Activated CD4-positive, alpha-beta T cell treated with anti-CD3 and anti-CD28 coated beads, Interleukin-2, Interleukin-4, amounts not matched to agents 100 ng/mL and 50 ng/mL, durations not matched to agents 16 hours and 8 hours (primary cell): ENCODE measurements around the gene PTPRT.

ENCODE experiments used
- DNase-seq: peaks from one replicate; pipeline ENCODE4 v3.0.0-alpha.2; 2020; ENCODE audit warnings: low spot score

Gene PTPRT

DNA sequence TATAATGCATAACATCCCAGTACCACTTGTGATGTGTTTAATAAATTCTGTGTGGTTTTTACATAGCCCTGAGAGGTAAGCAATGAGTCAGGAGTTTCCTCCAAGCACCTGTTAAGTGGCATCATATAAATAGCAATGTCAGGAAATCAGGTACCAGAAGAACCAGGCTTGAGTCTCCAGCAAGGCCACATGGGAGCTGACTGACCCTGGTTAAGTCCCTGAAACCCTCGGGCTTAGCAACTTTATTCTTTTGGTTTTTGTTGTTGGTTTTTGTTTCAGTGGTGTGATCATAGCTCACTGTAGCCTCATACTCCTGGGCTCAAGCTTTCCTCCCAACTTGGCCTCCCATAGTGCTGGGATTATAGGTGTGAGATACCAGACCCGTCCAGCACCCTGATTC is 70.0 kb downstream of the PTPRT start:
- no peak for DNase-seq

DNA sequence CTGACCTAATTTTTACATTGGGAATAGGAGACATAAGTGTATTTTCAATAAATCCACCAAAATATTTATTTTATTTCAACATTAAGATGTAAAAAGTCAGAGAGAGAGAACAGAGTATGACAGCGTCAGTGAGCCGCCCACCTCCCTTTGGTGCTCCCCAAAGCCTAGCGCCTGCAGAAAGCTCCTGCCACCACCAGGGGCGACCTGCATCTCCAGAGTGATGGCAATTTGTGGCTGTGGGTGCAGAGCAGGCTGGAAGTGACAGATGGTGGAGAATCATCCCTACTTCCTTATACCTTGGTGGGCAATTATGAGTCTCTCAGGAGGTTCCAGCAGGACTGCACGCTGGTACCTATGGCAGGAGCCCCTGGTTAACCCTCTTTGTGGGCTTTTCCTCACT is 87.3 kb downstream of the PTPRT start:
- DNase-seq, result no peak

GRCh38 chr20:43096931-43097260 is 92.8 kb downstream of the PTPRT start:
- DNase-seq, result no peak

DNA sequence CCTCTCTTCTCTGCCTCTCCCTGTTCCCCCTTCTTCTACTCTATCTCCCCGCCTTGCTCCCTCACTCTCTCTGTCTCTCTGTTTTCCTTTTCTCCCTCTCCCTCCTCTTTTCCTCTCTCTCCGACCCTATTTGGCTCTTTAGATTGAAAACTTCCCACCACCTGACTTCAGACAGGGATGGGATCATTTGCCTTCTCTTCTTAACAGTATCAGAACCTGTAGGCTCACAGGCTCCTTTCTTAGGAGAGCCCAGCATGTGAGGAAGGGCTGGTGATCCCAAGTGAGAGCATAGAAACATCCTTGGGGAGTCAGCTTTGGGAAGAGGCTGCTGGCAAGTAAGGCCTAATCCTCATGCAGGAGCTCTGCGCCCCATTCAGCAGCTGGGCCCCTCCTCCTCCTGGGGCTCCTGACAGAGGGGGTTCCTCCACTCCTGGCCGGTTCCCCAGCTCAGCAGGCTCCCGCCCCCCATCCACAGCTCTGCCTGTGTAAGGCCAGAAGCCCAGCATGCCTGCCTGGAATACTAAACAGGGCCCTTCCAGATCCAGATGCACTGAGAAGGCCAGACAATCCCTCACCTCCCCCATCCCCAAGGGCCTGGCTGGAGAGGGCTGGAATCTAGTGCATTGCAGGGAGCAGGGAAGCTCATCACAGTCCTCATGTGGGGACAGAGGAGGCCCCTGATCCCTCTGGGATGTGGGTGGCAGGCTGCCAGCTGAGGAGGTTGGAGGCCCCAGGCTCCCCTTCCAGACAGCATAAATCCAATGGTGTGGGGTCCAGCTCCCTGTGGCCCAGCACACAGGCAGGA is 93.4 kb downstream of the PTPRT start:
- no peak for DNase-seq

DNA sequence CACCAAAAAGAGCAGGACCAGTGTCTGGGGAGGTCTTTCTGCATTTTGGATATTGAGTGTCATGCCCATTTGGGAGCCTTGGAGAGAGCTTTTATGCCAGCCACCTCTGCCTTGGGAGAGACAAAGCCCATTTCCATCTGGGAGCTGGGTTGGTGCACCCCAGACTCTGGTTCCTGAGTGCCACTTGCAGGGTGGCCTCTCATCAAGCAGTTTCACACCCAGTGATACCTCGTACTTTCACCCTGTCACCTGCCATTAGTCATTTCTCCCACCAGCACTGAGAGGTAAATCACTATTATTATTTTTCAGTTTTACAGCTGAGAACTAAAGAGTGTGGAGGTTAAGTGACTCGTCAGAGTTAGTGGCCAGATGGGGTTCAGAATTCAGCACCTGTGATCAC is 94.7 kb downstream of the PTPRT start:
- no peak for DNase-seq

DNA sequence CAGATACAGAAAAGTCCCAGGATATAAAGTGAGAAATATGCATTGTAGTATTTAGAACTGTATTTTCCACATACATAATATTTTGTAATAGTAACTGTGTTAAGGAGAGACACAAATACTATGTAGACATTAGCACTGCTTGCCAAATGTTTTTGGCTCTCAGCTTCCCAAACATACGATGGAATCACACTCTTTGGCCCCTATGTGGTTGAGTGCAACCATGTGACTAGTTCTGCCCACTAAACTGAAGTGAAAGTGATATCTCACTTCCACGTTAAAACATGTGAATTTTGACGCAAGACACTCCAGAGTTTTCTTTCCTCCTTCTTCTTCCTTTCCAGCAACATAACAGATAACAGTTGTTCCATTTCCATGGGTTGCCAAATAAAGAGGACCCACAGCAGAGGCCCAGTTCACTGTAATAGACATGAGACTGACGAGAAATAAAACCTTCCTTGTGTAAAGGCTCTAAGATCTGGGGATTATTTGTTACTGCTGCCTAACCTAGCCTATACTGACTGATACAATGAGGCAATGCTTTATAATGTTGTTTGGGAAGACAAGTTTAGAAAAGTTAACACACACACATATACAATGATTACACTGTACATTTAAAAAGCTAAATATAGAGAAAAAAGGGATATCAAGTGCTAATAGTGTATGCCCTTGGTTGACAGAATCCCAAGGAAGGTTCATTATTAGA is 97.2 kb downstream of the PTPRT start:
- no peak for DNase-seq

DNA sequence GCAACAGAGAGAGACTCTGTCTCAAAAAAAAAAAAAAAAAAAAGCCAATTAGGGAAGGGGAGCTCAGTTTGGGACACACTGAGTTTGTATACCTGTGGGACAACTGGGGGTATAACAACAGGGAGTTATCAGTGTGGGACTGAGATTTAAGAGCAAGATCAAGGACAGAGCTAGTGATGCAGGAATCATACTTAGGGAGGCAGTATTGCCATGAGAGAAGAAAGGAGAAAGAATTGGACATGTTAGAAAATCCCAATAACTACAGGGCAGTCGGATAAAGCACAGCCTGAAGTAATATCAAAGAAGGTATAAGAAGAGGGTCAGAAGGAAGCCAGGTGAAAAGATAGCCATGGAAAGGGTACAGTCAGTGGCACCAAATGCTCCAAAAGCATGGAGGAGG is 121.2 kb downstream of the PTPRT start:
- no peak for DNase-seq

GRCh38 chr20:43066125-43066524 is 123.6 kb downstream of the PTPRT start:
- no peak for DNase-seq

DNA sequence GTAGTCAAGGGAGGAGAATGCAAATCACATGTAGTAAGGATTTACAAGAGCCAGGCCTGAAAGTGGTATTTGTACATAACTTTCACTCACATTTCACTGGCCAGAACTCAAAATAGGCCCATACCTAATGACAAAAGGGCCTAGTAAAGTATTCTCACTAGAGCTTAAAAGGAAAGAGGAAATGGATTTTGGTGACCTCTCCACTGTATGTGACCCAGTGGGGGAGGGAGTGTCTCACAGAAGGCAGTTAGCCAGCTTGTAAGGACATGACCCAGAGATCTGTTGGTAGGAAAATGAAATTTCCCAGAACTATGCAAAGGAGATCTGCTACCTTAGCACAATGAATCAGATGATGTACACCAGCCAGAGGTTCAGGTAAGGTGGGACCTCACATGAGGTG is 124.4 kb downstream of the PTPRT start:
- DNase-seq, result no peak

GRCh38 chr20:43058077-43058476 is 131.6 kb downstream of the PTPRT start:
- DNase-seq, result no peak

DNA sequence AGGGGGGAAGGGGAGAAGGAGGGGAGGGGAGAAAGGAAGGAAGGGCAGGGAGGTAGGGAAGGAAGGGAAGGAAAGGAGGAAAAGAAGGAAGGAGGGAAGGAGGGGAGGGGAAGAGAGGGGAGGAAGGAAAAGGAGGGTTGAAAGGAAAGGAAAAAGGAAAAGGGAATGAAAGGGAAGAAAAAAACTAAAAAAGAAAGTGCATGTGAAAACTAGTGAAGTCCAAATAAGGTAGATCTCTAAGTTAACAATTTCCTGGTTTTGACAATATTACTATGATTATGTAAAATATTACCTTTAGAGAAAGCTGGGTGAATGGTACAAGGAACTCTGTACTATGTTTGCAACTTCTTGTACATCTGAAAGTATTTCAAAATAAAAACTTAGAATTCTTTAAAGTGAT is 132.4 kb downstream of the PTPRT start:
- DNase-seq, result no peak

- DNase-seq, result no peak
These were observed 134.4 kb downstream of the PTPRT start for GRCh38 chr20:43055181-43055884.

GRCh38 chr20:43052532-43052931 is 137.2 kb downstream of the PTPRT start:
- no peak for DNase-seq

- no peak for DNase-seq
These were observed 142.7 kb downstream of the PTPRT start for GRCh38 chr20:43046966-43047365.

DNA sequence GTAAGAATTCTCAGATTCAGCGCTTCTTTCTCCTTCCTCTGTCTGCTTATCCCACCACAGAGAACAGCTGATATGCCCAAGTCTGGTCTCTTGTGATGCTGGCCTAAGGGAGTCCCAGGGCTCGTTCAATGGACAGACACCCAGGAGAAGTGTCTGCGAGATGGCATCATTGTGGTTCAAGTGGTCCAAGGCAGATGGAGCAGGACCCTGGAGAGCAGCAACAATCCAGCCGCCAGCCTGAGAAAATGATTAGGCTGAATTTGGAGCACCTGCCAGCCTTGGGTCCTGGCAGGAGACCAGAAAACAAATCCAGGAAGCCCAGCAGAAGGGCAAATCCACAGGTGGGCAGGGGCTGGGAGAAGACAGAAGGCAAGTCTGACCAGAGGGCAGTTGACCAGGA is 145.8 kb downstream of the PTPRT start:
- no peak for DNase-seq

DNA sequence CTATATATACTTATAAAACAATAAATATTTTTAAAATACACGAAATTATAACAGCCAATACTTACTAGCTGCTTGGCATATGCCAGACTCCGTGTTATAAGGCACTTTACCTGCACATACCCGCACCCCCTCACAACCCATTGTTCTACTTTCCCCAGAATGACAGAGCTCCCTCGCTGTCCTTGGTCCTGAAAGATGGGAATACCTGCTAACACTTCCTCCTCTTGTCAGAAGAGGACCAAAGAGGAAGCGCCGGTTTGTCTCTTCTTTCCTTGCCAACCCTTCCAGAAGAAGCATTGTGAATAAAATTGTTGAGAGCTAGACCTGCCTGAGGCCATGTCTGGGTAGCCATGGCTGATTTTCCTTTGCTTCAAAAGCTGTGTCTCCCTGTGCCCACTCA is 149.3 kb downstream of the PTPRT start:
- no peak for DNase-seq

GRCh38 chr20:43037605-43038309 is 151.9 kb downstream of the PTPRT start:
- no peak for DNase-seq

GRCh38 chr20:43034981-43035724 is 154.6 kb downstream of the PTPRT start:
- no peak for DNase-seq

DNA sequence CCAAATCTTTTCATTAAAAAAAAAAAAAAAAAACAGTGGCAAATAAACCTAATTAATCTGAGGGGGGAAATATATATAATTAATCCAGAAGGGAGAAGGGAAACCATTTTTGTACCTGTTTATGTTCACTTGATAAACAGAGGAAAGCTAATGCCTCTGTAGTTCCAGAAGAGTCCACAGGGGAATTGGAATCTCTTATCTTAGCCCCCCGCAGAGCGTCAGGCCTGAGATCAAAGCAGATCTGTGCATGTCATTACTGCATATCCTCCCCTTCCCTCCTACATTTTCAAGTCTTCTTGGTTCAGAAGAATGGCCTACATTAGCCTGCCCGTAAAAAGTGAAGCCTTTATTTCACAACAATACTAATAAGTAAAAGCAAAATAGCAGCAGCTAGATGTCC is 157.2 kb downstream of the PTPRT start:
- no peak for DNase-seq

- no peak for DNase-seq
These were observed 160.5 kb downstream of the PTPRT start for GRCh38 chr20:43029176-43029575.

- no peak for DNase-seq
These were observed 161.2 kb downstream of the PTPRT start for GRCh38 chr20:43028470-43028869.

- no peak for DNase-seq
These were observed 165.9 kb downstream of the PTPRT start for GRCh38 chr20:43023836-43024235.
